T-helper 22 cell (primary cell): ENCODE measurements around the gene LRP1.

ENCODE experiments used
- DNase-seq: peaks from one replicate; pipeline ENCODE4 v3.0.0-alpha.2; 2020; ENCODE audit warnings: low read depth

Gene LRP1

DNA sequence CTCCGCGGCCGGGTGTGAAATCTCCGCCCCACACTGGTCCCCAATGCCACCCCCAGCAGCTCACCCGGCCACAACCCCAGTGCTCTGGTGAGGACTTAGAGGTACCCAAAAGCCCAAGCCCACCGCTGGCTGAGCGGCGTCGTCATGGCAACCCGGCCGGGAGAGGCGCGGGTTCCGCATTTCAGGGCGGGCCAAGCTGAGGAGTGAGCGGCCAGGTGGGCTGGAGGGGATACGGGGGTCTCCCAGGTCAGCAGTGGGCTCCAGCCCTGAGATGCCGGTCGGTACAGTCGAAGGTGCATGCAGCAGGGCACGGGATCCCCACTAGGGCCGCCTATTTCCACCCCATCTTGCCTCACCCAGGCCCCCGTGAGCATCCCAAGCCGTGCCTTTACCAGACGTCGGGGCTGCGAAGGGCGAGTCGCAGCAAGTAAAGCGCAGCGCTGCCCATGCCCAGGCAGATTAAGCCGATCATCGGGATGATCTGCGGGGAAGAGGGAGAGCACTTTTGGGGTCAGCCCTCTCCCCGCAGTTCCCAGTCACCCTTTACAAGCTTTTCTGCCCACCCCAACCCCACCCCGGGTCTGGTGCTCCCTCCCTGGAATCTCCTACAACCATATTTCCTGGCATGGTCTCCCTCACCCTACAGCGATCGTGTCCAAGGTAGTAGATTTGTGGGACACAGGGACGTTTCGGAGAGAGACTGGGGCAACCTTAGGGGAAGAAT is 108.1 kb downstream of the LRP1 start:
- DNase-seq, result no peak

DNA sequence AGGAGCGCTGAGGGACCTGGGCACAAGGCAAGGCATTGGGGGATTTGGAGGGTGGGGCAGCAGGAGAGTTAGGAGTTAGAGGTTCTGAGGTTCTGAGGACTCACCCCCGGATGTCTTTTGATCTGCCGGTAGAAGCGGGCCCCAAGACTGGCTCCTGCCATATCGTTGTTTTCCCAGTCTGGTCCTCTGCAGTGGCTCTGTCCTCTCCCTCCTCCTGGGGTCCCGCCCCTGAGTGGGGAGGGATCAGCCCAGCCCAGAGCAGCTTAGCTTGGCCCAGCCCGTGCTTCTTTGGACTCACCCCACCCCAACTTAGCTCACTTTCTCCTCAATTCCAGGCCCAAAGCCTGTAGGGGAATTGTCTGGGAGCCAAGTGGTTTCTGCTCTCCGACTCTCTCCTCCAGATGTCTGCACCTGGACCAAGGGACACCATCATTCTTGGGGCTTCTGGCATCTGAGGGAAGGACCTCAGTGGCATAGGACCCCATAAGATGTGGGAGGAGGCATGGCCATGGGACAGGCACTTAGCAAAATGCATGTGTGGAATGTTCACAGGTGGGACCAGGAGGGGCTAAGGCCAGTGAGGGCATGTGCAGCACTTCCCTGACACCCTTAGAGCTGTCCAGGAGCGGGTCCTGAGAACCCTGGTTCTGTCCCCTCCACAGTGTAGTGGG is 108.8 kb downstream of the LRP1 start:
- DNase-seq, result no peak

DNA sequence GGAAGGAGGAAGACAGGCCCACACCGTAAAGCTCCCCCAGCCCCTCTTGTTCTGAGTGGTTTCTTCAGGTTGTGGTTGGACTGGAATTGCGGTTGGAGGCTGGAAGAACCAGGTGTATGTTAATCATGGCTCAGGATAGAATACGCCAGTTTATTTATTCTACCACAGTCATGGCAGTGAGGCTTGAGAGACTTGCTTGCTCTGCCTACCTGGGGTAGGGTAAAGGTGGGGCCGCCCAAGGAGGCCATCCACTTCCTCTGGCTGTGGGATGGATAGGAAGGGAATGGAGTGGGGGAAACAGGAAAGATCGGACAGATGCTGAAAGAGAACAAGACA is 109.3 kb downstream of the LRP1 start:
- no peak for DNase-seq

DNA sequence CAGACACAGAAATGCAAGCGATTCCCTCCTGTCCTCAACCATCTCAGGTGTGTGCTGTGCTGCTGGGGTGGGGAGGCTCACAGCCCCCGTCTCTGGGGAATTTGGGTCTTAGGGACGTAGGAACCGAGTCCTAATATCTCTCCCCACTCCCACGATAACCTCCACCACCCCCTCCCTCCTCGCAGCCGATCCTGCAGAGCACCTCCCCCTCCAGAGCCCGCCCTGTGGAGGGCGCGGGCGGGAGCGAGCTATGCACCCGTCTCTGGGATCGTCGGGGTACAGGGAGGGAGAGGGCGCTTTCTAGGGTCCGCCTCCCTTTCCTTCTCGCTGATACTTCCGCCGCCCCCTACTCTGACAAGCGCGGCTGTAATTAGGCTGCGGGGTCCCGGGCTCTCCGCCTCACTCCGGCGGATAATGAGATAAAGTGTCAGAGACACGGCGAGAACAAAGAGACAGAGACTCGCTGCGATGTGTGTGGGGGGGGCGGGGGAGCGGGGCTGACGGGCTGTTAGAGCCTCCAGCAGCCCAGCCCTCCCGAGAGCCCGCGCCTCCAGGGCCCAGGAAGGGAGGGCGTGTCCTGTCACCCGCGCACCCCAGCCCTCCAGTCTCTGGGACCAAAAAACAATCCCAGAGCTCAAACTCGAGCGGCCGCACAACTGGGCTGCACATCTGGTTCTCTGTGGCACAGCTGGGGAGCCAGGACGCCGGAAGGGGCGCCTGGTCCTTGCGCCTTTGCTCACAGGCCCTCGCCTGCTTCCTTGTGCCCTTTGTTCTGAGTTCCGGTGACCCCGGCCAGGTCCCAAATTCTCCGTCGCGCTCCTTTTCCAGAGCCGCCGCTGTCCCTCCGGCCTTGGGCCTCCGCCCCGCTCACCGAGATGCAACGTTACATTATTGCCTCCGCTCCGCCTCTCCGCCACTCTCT is 109.9 kb downstream of the LRP1 start:
- peak; percentile 32 for DNase-seq

DNA sequence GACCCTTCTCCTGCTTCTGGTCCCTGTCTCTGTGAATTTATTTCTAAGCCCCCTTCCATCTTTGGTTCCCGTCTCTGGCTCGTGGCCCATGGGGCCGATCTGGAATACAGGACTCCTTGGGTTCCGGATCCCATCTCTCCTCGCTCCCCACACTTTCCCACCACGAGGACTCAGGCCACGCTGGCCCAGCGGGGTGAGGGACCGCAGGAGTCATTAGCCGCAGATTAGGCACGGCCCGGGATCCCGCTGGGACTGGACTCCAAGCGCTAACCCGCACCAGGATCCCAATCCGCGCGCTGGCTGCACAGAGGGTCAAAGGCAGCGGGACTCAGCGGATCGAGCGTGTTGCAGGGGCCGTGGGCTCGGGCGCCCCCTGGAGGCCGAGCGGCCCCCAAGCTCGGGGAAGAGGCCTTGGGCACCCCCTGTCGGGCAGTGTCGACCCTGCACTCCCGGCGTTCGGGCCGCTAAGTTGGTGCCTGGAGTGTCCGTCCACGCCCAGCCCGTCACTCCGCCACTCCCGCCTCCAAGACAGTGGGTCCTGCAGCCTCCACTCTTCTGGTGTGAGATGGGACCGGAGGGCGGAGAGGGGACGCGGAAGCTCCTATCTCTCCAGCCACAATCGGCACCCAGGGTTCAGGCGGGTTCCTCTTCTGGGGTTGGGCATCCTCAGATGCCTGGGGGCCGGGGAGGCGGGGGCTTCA is 110.7 kb downstream of the LRP1 start:
- DNase-seq, result peak; percentile 63

DNA sequence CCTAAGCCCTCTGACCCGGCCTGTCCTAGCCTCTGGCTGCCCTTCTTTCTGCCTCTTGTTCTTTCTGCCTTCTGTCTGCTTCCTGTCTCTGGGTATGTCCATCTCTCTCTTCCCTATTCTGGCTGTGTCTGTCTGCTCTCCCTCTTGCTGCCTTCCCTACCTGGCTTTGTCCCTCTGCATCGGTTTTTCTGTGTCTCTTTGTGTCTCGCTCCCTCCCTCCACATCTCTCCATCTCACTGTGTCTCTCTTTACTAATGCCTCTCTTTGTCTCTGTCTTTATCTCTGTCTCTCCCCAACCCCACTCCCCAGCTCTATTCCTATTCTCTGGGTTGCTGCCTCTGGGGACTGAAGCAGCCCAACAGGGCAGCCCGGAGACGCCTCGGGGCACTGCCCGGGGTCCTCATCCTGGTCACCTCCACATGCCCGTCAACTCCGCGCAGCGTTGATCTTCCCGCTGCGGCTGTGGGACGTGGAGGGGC is 111.3 kb downstream of the LRP1 start:
- no peak for DNase-seq

DNA sequence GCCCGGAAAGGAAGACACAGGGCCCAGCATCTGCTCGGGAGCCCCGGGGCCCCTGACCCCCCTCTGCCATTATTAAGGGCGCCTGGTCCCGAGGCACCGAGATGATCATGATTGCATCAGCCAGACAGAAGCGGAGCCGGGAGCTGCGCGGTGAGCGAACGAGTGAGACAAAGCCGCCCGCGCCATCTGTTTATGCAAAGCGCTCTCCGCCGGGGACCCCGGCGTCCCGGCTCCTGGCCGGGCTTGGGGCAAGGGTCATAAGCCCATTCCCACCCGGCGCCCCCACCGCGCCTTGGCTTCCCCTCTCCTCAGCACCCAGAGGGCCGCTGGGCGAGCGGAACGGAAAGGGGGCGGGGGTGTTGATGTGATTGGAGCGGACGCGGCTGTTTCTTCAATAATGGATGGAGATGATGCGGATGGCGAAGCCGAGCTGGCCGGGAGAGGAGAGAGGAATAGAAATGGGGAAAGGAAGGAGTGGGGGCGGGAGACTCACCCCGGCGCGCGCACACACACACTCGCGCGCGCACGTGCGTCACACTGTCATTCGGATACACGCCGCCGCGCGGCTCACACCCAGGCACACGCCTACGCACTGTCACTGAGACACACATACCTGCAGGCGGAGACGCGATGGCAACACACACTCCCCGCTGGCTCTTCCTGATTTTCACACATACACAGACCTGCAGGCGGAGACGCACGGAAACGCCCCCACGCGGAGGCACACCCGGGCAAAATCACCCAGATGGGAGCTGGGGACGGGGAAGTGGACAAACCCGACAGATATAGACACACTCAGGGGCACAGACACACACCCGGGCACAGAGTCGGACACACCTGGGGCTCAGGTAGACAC is 112.0 kb downstream of the LRP1 start:
- DNase-seq, result peak; percentile 57

DNA sequence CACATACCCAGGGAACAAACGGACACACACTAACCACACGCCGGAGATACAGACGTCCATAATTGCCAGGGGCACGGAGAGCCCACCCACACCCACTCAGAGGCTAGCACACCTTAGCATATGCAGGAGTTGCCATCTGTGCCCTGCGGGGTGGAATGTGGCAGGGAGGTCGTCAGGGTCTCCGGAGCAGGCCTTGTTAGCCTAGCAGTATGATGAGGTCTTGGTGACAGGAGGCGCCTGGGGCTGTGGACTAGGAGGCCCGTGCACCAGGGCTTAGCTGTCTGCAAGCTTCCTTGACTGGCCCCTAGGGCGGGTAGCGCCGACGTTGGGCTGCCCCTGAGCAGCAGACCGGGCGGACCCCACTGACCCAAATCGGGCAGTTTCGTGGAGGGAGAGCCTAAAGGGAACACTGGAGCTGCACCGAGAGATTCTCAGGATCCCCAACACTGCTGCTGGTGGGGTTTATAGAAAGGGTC is 112.7 kb downstream of the LRP1 start:
- DNase-seq, result no peak

DNA sequence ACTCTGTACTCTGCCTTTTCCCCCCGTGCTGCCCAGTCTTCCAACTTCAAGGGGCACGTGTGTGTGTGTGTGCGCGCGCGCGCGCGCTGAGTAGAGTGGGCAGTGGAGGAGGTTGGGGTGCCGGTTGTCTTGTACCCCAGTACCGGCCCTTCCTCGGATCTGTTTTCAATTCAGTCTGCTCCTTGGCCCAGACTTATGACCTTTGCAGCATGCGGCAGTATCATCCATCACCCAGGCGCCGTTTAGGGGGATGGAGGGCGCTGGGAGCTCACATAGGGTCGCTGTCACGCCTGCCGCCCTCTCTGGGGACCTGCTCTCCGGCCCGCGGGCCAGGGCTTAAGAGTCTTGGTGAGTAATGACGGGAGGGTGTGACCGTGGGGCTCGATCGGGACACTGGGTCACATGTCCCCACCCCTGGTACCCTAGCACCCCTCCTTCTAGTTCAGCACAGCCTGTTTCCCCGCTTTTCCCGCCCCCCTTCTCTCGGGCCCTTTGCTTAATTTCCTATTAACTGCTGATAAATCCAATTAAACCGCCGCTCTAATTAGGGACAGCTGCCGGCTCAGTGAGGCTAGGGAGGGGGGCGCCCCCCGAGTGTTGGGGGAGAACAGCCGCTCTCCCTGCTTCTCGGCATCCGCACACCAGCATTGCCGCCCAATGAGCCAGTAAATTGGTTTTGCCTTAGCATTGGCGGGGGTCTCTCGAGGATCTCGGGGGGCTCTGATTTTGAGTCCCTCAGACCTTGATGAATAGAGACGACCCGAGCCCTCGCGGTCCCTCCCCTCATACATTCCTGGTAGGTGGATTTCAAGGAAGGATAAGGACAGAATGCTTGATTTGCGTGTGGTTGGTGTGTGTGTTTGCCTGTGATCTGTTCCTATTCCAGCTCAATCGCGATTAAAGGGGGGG is 113.4 kb downstream of the LRP1 start:
- DNase-seq, result no peak

DNA sequence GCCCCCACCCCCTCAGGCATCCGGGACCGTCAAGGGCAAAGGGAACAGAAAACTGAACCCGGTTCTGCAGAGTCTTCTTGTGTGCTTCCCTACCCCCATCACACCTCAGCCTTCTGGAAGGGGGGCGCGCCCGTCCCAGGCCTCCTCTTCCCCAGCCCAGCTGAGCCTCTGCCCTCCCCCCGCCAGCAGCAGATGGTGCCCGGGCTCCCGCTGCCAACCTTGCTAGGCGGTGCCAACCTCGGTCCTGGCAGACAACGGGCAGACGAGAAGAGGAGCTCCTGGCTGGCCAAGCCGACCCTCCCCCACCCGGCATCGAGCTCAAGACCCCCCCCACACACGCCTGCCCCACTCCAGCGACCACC is 114.0 kb downstream of the LRP1 start:
- no peak for DNase-seq

DNA sequence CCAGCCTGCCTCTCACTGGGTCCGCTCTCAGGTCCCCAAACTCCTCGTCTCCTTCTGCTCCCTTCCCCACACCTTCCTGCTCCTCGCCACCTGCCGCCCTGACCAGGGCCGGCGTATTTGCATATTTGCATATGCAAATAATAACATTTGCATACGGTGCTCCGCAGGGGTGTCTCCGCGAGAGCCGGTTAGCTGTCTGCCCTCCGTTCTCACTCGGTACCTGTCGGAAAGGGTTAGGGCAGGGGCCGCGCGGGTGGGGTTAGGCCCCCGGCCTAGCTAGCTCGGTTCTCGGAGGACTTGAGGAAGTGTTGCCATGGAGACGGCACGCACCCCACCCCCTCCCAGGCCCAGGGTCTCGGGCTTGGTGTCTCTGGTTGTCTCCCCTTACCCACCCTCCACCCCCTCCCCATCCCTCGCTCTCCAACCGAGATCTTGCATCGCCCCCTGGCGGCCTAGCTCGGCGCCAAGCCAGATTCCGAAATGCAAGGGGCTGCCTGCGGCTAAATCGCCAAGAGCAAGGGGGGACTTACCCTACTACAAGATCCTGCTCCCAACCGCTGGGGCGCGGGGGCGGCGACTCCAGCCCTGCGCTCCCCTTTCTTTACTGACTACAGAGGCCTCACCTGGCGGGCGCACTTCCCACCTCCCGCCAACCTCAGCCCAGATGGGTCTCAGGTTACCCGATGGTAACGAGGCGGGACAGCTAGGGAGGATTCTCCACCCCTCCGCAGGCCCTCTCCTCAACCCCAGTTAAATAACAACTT is 114.6 kb downstream of the LRP1 start:
- DNase-seq, result peak; percentile 29

DNA sequence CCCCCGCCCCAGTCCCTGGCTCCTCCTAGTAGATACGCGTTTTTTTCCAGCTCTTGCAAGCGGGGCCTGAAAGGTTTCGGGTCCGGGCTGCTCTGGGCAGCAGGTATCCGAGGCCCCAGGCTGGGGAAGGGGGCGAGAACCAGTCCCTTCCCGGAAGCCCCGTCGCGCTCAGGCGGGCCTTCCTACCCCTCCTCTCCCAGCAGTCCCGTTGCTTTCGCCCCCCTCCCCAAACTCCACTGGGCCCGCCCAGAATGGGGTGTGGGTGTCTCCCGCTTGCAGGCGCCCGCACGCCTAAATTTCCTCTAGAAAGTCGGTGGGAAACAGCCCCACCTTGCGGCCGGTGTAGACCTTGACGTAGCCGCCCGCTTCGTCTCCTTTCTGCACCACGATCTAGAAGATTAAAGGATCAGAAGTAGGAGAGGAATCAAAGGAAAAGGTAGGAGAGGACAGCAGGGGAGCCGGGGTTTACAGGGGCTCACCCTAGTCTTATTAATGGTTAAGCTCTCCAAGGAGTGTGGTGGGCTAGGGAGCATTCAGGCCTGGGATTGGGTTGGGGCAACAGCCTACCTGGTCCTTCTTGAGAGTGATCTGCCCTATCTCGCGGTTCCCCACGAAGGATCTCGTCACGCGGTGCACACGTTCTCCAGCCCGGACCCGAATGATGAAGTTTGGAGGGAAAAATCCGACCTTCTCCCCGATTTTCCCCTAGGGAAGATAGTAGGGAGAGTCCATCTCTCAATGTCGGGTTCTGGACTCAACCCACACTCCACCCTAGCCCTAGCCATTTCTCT is 115.4 kb downstream of the LRP1 start:
- DNase-seq, result peak; percentile 47

DNA sequence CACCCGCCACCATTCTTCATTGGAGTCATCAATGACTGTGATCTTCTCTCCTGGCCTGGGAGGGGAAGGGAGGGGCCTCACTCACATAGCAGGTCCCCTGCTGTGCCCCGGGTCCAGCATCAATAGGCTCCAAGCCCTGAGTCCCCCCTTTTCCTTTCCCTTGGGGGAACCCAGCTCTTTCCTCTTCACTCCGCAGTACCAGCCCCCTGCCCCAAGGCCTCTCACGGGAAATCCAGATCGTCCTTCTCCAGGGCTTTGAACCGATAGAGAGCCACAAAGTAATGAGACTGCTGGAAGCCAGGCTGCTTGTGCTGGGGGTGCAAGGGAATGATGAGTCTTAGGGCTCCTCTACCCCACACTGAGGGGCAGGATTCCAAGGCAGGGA is 116.0 kb downstream of the LRP1 start:
- DNase-seq, result no peak

DNA sequence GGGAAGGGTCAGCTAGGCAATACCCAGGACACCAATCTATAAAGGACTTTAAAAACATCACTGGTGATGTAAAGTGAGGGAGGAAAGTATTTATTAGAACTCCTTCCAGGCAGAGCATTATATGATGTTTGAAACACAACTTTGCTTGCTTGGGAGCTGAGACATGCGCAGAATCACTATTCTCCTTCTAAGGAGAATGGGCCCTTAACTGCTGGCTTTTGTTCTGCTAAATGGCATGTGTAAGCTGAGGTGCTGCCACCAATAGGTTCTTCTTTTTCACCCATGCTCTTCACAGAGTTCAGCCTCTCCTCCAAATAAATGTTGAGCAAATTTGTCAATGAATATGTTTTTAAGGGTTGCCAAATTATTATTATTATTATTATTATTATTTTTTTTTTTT is 118.8 kb downstream of the LRP1 start:
- no peak for DNase-seq

DNA sequence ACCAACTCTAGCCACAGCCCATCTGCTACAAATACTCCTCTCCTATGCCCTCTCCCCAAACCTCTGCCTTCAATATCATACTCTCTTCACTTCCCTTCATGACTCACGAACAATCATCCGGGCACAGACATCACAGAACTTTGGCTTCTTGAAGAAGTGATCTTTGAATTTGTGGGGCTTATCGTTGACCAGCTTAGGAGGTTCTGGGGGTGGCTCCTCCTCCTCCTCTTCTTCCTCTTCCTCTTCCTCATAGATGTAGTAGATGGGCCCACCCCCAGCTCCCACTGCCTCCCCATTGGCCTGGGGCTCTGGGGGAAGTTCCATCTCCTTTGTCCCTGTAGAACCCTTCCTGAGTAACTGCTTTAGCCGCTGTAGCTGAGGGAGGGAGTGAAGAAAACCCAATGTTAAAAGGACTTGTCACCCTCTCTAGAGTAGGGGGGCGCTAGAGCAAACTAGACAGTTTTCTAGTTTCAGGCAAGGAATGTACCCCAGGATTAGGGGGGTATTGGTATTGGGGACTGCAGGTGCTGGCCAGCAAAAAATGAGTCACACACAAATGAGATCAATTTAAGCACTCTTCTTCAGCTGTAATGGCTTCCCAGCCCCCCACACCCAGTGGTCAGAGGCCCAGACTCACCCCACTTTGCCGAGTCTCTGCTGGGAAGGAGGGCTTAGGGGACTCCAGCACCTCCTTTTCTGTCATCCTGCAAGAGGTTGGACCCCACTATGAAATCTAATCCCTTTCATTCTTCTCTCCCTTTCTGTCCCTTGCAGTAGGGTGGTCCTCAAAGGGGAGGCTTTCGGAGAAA is 120.9 kb downstream of the LRP1 start:
- no peak for DNase-seq

DNA sequence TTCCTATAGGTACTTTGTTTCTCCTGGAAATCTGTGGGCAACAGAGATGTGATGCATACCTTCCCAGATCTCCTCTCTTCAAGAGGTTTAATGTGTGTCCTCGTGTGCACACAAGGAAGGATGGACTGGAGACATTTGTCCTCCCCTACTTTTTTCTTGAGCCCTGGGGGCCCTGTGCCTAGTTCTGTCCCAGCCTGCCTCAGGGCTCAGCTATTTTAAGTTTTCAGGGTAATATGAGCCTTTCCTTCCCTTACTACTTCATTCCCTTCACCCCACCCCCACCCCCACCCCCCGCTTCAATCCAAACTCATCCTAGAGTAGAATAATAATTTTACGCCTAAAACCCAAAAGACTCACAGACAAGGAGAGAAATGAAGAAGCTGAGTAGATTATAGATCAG is 122.3 kb downstream of the LRP1 start:
- no peak for DNase-seq

DNA sequence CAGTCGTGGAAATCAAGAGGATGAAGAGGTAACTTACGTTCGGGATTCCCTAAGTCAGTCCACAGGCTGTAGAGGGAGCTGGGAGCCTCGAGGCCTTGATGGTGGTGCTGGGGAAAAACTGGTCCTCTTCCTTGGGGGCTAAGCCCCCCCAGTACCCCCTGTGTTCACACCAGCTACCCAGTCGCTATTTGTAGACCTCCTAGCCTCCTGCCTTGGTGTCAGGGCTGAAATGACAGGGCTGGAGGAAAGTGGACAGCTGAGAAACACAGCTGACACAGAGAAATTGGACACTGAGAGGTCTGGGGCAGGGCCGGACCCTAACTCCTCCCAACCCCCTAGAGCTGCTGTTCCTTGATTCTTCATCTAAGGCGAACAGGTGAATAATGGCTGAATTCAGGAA is 122.7 kb downstream of the LRP1 start, which contains the start of gene STAC3:
TSS of gene STAC3 (minus strand) at position 232 of the 400 bp plus-strand sequence. CDS start 1,551 bp downstream, outside the sequence.
- DNase-seq, result no peak
